GM18870 (cell line): ENCODE data around the gene PDE1C.

Experiments
- ATAC-seq: cut with Tn5 transposase; IDR thresholded peaks from one replicate; pipeline ENCODE4 v1.9.1; 2021; ENCODE audit warnings: moderate library complexity; ENCODE audit not compliant: unreplicated experiment

The PDE1C gene

GRCh38 chr7:31950091-31950755, 120.0 kb downstream of the PDE1C start:
- ATAC-seq = no peak

GRCh38 chr7:31948029-31948428, 122.2 kb downstream of the PDE1C start:
- ATAC-seq = peak; percentile 83

DNA sequence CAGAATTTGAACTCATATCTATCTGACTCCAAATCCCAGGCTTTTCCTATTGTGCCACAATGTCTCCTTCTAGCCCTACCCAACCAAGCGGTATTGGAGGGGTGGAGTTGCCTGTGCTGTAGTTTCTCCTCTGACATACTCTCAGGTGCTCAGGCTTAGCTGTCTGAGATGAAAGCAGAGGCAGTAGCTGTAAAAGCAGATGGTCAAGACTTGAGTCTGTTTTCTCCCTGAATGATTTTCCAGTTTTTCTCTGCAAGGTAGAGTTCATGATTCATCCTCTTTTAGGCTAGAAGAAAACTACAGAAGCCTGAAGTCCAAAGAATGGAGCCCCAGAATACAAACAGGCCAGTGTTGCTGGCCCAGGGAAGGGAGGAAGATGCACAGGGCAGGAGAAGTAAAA, 130.0 kb downstream of the PDE1C start:
- ATAC-seq = no peak

DNA sequence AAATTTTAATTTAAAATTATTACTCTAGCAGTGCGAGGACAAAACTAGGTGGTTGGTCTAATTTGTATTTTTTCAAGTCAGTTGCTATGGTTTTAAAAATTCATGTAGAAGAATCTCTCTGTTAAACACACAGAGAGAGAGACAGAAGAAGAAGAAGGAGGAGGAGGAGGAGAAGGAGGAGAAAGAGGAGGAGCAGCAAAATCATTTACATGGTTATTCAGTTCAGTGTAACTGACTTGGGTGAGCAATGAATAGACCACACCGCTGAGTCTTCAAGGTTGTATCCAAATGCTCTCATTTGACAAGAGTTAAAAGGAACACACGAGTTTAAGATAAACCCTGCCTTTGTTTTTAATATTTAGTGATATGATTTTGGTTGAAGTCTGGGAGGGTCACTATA, 131.1 kb downstream of the PDE1C start:
- no peak for ATAC-seq

GRCh38 chr7:31938650-31939049, 131.6 kb downstream of the PDE1C start:
- ATAC-seq = no peak

DNA sequence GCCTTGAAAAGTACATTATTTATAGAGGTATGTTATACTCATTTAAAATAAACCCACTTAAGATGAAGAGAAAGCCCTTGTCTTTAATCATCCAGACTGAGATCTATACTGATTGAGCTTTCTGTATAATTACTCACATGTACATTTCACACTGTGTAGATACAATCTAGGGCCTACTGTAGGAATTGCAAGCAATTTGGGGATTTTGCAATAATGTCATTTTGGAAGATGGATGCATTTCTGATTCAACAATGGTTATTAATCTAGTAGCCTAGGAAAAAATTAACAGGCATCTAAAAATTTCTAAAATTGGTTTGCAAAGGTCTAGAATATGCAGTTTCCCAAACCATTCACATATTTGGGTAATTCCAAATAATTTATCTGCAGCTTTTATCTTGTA, 132.2 kb downstream of the PDE1C start:
- no peak for ATAC-seq

GRCh38 chr7:31935124-31936054, 134.8 kb downstream of the PDE1C start:
- ATAC-seq = no peak

DNA sequence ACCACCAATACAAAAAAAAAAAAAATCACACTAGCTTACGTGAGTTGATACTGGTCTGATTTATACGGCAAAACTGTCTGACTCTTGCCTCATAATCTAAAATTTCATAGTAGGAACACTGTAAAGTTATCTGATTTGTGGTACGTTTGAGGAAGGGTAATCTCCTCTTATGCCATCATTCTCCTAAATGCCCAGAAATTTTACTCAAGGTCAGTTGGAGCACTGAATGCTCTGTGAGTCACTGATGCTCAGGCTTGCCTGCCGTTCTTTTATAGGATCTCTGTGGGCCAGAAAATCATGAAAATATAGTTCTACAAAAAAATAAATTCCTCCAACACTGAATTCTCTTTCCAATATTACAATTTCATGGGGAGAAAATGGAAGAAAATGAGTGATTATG, 135.7 kb downstream of the PDE1C start:
- ATAC-seq = no peak

DNA sequence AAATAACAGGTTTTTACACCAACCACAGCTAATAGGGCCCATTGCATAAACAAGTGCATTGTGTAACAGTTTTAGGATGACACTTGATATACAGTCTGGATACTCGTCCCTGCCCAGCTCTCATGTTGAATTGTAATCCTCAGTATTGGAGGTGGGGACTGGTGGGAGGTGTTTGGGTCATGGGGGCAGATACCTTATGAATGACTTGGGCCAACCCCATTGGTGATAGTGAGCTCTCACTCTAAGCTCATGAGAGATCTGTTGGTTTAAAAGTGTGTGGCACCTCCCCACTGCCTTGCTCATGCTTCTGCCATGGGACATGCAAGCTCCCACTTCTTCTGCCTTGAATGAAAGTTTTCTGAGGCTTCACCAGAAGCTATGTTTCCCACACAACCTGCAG, 136.7 kb downstream of the PDE1C start:
- no peak for ATAC-seq

GRCh38 chr7:31926991-31927584, 143.1 kb downstream of the PDE1C start:
- ATAC-seq = no peak

DNA sequence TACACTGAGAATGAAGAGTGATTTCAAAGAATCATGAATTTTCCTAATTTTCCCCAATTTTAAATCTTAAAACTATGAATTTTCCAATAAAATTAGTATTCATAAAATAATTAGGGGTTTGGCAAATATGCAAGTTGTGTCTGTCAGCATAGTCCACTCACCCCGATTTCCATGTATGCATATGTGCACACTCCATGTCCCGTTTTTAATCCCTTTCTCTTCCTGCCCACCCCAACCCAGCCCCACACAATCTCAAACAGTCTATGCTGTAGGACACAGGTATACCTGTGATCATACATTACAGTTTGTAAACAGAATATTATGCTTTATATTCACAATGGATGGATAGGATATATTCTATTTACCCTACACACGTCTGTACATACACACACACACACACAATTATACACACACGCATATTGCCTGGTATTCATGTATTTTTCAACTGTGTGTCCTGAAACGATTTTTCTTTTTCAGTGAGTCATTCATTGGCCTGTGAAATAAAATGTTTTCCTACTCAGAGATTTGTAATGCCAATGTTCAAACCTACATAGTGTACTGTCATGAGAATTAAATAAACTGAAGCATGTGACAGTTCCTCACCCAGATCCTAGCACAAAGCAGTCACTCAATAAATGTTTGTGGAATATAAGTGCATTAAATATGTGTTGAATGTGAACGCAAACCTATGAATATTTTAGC, 144.3 kb downstream of the PDE1C start:
- ATAC-seq = no peak

DNA sequence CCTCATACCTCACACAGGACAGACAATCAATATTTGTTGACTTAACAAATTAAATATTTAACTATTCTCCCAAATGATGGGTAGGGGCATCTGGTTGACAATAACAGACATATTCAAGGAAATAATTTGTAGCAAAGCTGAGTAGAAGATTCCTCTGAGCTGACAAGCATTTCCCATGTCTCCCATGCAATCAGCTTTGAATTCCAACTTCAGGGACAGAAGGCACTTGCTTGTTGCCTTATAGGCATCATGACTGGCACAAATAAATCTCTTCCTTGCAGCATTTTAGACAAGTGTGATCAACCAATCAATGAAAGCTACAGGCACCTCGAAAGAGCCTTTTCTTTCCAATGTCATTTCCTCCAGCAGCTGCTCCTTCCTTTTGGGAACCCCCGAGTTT, 146.0 kb downstream of the PDE1C start:
- no peak for ATAC-seq

GRCh38 chr7:31922848-31923247, 147.4 kb downstream of the PDE1C start:
- no peak for ATAC-seq

GRCh38 chr7:31921047-31921446, 149.2 kb downstream of the PDE1C start:
- no peak for ATAC-seq

GRCh38 chr7:31919678-31920369, 150.4 kb downstream of the PDE1C start:
- ATAC-seq = no peak

GRCh38 chr7:31918706-31919393, 151.4 kb downstream of the PDE1C start:
- ATAC-seq = no peak

GRCh38 chr7:31917256-31917655, 153.0 kb downstream of the PDE1C start:
- ATAC-seq = no peak

GRCh38 chr7:31910191-31910590, 160.0 kb downstream of the PDE1C start:
- no peak for ATAC-seq

DNA sequence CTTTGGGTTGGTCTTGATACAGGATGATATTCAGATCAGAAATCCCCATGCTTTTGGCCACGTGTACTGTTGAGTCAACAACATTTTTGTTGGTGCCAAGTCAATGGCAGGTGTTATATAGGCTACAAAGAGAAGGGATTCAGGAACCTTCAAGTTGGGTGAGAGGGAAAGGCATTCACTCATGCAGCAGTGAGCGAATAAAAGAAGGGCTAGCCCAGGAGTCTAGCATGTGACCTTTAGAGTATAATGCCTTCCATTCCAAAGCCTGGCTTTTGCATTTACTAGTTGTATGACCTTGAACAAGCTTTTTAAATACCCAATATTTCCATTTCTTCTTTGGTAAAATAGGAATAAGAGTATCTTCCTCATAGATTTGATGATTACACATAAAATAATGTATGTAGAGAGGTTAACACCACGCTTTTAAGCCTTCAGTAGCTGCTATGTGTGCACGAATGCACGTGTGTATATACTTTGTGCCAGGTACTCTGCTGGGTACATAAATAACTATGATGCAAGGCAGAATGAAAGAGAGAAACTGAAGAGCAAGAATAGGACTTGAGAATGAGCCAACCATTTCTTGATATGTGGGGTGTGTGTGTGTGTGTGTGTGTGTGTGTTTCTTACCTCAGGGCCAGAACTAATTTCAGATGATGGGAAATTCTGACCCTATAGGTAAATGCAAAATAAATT, 163.6 kb downstream of the PDE1C start:
- ATAC-seq = no peak

DNA sequence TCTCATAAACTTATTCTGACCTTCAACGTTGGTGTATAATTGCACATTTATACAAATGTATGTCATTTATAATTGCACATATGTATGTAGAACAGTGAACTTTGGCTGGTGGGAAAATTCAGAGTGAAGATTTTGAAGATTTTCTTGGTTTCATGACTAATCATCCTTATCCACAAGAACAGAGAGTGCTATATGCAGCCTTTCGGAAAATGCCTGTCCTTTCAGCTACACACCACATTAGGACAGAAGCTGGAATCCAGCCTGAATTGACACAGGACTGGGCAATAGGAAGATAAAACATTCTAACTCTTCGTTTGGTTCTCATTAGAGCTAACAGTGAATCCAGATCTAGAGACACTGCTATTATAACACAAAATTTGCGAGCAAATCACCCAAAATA, 166.2 kb downstream of the PDE1C start:
- no peak for ATAC-seq
